H1 (cell line): Measurements from ENCODE around the gene IFNGR1. TPM values are rescaled to one million over a fixed set of nuclear protein-coding genes. Genes with fewer than 3 reads are reported as not detected.

Experiments
- CTCF ChIA-PET: fragments of 300-600 bp; sonication (Branson Sonifier 250); formaldehyde crosslinking; loops from one replicate; lab custom pipeline; 2021; ENCODE audit not compliant: partially characterized antibody; lab: Charles Lee
- POLR2A ChIA-PET: fragments of 300-600 bp; sonication (Branson Sonifier 250); formaldehyde crosslinking; loops from one replicate; lab custom pipeline; 2021; ENCODE audit warnings: inconsistent platforms; ENCODE audit not compliant: partially characterized antibody; lab: Charles Lee
- DNase-seq, 2 experiments: peaks; one replicate each; pipeline versions ENCODE4 v3.0.0 to v3.0.0-alpha.2; 2010 to 2022; ENCODE audit warnings: low spot score in 2 of 2, low read depth in 1 of 2, mixed read lengths in 1 of 2
- FAIRE-seq: peaks from 2 replicates; lab custom pipeline; 2011; peaks lifted over from hg19 to GRCh38; lab: Jason Lieb, UNC
- H2AFZ ChIP-seq: 2 replicates; pipeline ENCODE4 v1.8.1; 2012; ENCODE audit warnings: low read length, inconsistent platforms
- H2AK5ac ChIP-seq: 2 replicates; pipeline ENCODE4 v1.6.1; 2013; ENCODE audit warnings: low read depth, low read length
- H2BK120ac ChIP-seq: replicated peaks from 2 replicates; pipeline ENCODE3; 2013; ENCODE audit warnings: low read depth, low read length, inconsistent platforms
- H2BK12ac ChIP-seq: 2 replicates; pipeline ENCODE4 v1.6.1; 2013; ENCODE audit warnings: low read depth, low read length
- H2BK15ac ChIP-seq: 2 replicates; pipeline ENCODE4 v1.6.1; 2013; ENCODE audit warnings: low read length
- H2BK20ac ChIP-seq: 2 replicates; pipeline ENCODE4 v1.6.1; 2013; ENCODE audit warnings: low read length
- H2BK5ac ChIP-seq: 2 replicates; pipeline ENCODE4 v1.6.1; 2013; ENCODE audit warnings: low read depth, low read length
- H3K14ac ChIP-seq: 2 replicates; pipeline ENCODE4 v1.6.1; 2013; ENCODE audit warnings: inconsistent platforms; ENCODE audit not compliant: insufficient read length
- H3K18ac ChIP-seq: 2 replicates; pipeline ENCODE4 v1.6.1; 2013; ENCODE audit warnings: low read length; ENCODE audit errors: extremely low read depth
- H3K23ac ChIP-seq: 2 replicates; pipeline ENCODE4 v1.6.1; 2013; ENCODE audit warnings: inconsistent platforms; ENCODE audit not compliant: insufficient read length
- H3K23me2 ChIP-seq: 2 replicates; pipeline ENCODE4 v1.6.1; 2013; ENCODE audit warnings: low read depth, low read length
- H3K27ac ChIP-seq: 2 replicates; pipeline ENCODE4 v1.6.1; 2011; ENCODE audit warnings: low read depth, low read length, inconsistent platforms
- H3K27me3 ChIP-seq, 4 experiments: replicated peaks in 1 of 4; 1 replicate in 1 of 4; 2 replicates in 3 of 4; pipeline versions ENCODE4 v1.6.1 to v1.8.1; 2011 to 2013; ENCODE audit warnings: low read length in 3 of 4, mild to moderate bottlenecking in 3 of 4, inconsistent platforms in 2 of 4, mixed read lengths in 2 of 4, moderate library complexity in 1 of 4; ENCODE audit not compliant: control insufficient read depth in 3 of 4, insufficient read depth in 3 of 4; ENCODE audit errors: extremely low read depth in 1 of 4
- H3K36me3 ChIP-seq, 4 experiments: 2 replicates each; pipeline versions ENCODE4 v1.6.1 to v1.8.1; 2011 to 2013; ENCODE audit warnings: mild to moderate bottlenecking in 4 of 4, low read length in 3 of 4, moderate library complexity in 2 of 4, control low read depth in 1 of 4, inconsistent platforms in 1 of 4; ENCODE audit not compliant: insufficient read depth in 4 of 4, control insufficient read depth in 2 of 4
- H3K4ac ChIP-seq: replicated peaks from 2 replicates; pipeline ENCODE3; 2013; ENCODE audit warnings: low read length, low read depth, mixed read lengths, inconsistent platforms; ENCODE audit not compliant: insufficient read length
- H3K4me1 ChIP-seq, 4 experiments: replicated peaks in 1 of 4; 1 replicate in 1 of 4; 2 replicates in 3 of 4; pipeline versions ENCODE4 v1.6.1 to v1.8.1; 2011 to 2013; ENCODE audit warnings: low read length in 3 of 4, inconsistent platforms in 2 of 4, mixed read lengths in 1 of 4; ENCODE audit not compliant: insufficient read depth in 4 of 4, control insufficient read depth in 3 of 4
- H3K4me2 ChIP-seq, 2 experiments: 2 replicates each; pipeline versions ENCODE4 v1.6.1 to v1.8.1; 2011 to 2013; ENCODE audit warnings: low read depth in 2 of 2, low read length in 2 of 2, control low read depth in 1 of 2, inconsistent platforms in 1 of 2, mild to moderate bottlenecking in 1 of 2; ENCODE audit not compliant: insufficient read depth in 1 of 2
- H3K4me3 ChIP-seq, 4 experiments: fragments of 200-600, 300-600 bp in 1 of 4; sonication (generic), shearing (Covaris generic), sonication (Bioruptor Twin) in 1 of 4; 2 replicates each; pipeline versions ENCODE4 v1.5.1 to v1.8.1; 2011 to 2016; ENCODE audit warnings: low read length in 4 of 4, low read depth in 3 of 4, control low read depth in 2 of 4, inconsistent platforms in 2 of 4, mild to moderate bottlenecking in 2 of 4, mixed read lengths in 1 of 4, moderate library complexity in 1 of 4; ENCODE audit not compliant: insufficient read depth in 2 of 4; ENCODE audit errors: extremely low read depth in 1 of 4
- H3K56ac ChIP-seq: replicated peaks from 2 replicates; pipeline ENCODE3; 2013; ENCODE audit warnings: low read depth, mild to moderate bottlenecking, mixed read lengths, low read length, inconsistent platforms; ENCODE audit not compliant: insufficient read length
- H3K79me1 ChIP-seq: 2 replicates; pipeline ENCODE4 v1.6.1; 2013; ENCODE audit warnings: low read depth, low read length, control low read depth
- H3K79me2 ChIP-seq, 2 experiments: 2 replicates each; pipeline versions ENCODE4 v1.6.1 to v1.8.1; 2012 to 2013; ENCODE audit warnings: low read length in 2 of 2, mild to moderate bottlenecking in 2 of 2, inconsistent platforms in 1 of 2; ENCODE audit not compliant: insufficient read depth in 2 of 2, control insufficient read depth in 1 of 2
- H3K9ac ChIP-seq, 4 experiments: replicated peaks in 1 of 4; 1 replicate in 1 of 4; 2 replicates in 3 of 4; pipeline versions ENCODE4 v1.6.1 to v1.8.1; 2011 to 2013; ENCODE audit warnings: low read depth in 3 of 4, low read length in 3 of 4, control low read depth in 2 of 4, mild to moderate bottlenecking in 2 of 4, moderate library complexity in 2 of 4, inconsistent platforms in 1 of 4; ENCODE audit errors: extremely low read depth in 1 of 4
- H3K9me3 ChIP-seq, 2 experiments: 2 replicates each; pipeline versions ENCODE4 v1.6.1 to v1.8.1; 2012 to 2013; ENCODE audit warnings: mild to moderate bottlenecking in 2 of 2, moderate library complexity in 2 of 2, control low read depth in 1 of 2, inconsistent platforms in 1 of 2, low read depth in 1 of 2, low read length in 1 of 2, mixed read lengths in 1 of 2; ENCODE audit not compliant: insufficient read depth in 2 of 2
- H4K20me1 ChIP-seq, 2 experiments: replicated peaks in 1 of 2; 2 replicates each; pipeline versions ENCODE3 to v1.8.1; 2011 to 2013; ENCODE audit warnings: inconsistent platforms in 2 of 2, low read length in 2 of 2, mild to moderate bottlenecking in 1 of 2; ENCODE audit not compliant: insufficient read depth in 2 of 2, control insufficient read depth in 1 of 2
- H4K5ac ChIP-seq: 2 replicates; pipeline ENCODE4 v1.6.1; 2013; ENCODE audit warnings: low read length, low read depth, mixed read lengths, inconsistent platforms; ENCODE audit not compliant: insufficient read length
- H4K8ac ChIP-seq: 2 replicates; pipeline ENCODE4 v1.8.0; 2013; ENCODE audit warnings: mild to moderate bottlenecking, moderate library complexity, low read length, inconsistent platforms; ENCODE audit not compliant: insufficient read depth; ENCODE audit errors: extremely low read depth
- H4K91ac ChIP-seq: replicated peaks from 2 replicates; pipeline ENCODE3; 2013; ENCODE audit warnings: low read length, mixed read lengths, inconsistent platforms; ENCODE audit not compliant: insufficient read length
- ASH2L ChIP-seq: fragments of 200-600, 300-600 bp; sonication (generic); IDR thresholded peaks from one replicate; pipeline ENCODE4 v1.7.1; 2017; ENCODE audit warnings: low read length
- BCL11A ChIP-seq, 2 experiments: IDR thresholded peaks; one replicate each; pipeline ENCODE4 v1.6.1; 2011; ENCODE audit warnings: low read depth in 2 of 2, low read length in 2 of 2, mild to moderate bottlenecking in 2 of 2
- E2F6 ChIP-seq: IDR thresholded peaks from 2 replicates; pipeline ENCODE4 v1.6.1; 2012; ENCODE audit warnings: inconsistent platforms
- EGR1 ChIP-seq: IDR thresholded peaks from 2 replicates; pipeline ENCODE4 v1.6.1; 2011; ENCODE audit warnings: low read depth, low read length, borderline replicate concordance
- GABPA ChIP-seq: IDR thresholded peaks from 2 replicates; pipeline ENCODE4 v1.6.1; 2011; ENCODE audit warnings: mild to moderate bottlenecking, low read length, moderate library complexity, borderline replicate concordance; ENCODE audit not compliant: insufficient read depth
- MAFK ChIP-seq: IDR thresholded peaks from 2 replicates; pipeline ENCODE4 v1.6.1; 2012; ENCODE audit warnings: low read depth, mild to moderate bottlenecking, improper control_type of control experiment, low read length
- NANOG ChIP-seq: IDR thresholded peaks from 2 replicates; pipeline ENCODE4 v1.6.1; 2011; ENCODE audit warnings: low read length, low read depth, mild to moderate bottlenecking, inconsistent platforms; ENCODE audit not compliant: insufficient read depth, poor library complexity, severe bottlenecking
- RXRA ChIP-seq: IDR thresholded peaks from 2 replicates; pipeline ENCODE4 v1.6.1; 2011; ENCODE audit warnings: low read depth, mild to moderate bottlenecking, low read length, moderate library complexity; ENCODE audit not compliant: insufficient read depth
- SIRT6 ChIP-seq: IDR thresholded peaks from one replicate; pipeline ENCODE4 v1.7.1; 2012; ENCODE audit warnings: low read length, inconsistent platforms
- SIX5 ChIP-seq: IDR thresholded peaks from 2 replicates; pipeline ENCODE4 v1.6.1; 2011; ENCODE audit warnings: mild to moderate bottlenecking, low read depth, low read length
- SP2 ChIP-seq: IDR thresholded peaks from 2 replicates; pipeline ENCODE4 v1.6.1; 2012; ENCODE audit warnings: mild to moderate bottlenecking, low read length, inconsistent platforms
- TAF1 ChIP-seq: IDR thresholded peaks from 2 replicates; pipeline ENCODE4 v1.6.1; 2011; ENCODE audit warnings: mild to moderate bottlenecking, low read depth, low read length
- TAF7 ChIP-seq: optimal IDR thresholded peaks from 2 replicates; pipeline ENCODE3; 2011; ENCODE audit warnings: low read depth, mild to moderate bottlenecking, inconsistent platforms, low read length, moderate library complexity, borderline replicate concordance
- TCF12 ChIP-seq: IDR thresholded peaks from 2 replicates; pipeline ENCODE4 v1.6.1; 2011; ENCODE audit warnings: low read depth, mild to moderate bottlenecking, low read length
- YY1 ChIP-seq: IDR thresholded peaks from 2 replicates; pipeline ENCODE4 v1.6.1; 2011; ENCODE audit warnings: low read depth, mild to moderate bottlenecking, low read length
- WGBS, 2 experiments: shearing (Covaris generic) in 1 of 2; methylation state at CpG; one replicate each; pipeline versions ENCODE4 v1.1.6 to v1.1.7; 2013 to 2015; ENCODE audit warnings: low lambda C conversion rate in 2 of 2, mixed read lengths in 2 of 2, inconsistent platforms in 1 of 2, low coverage in 1 of 2, missing lambda C conversion rate in 1 of 2; ENCODE audit not compliant: insufficient replicate concordance in 2 of 2, insufficient coverage in 1 of 2, insufficient read length in 1 of 2; ENCODE audit errors: extremely low coverage in 1 of 2, missing lambda C conversion rate in 1 of 2; 5-methylcytosine and 5-hydroxymethylcytosine counted together
- polyA plus RNA-seq, 7 experiments: library from polyadenylated mRNA; depleted of rRNA in 3 of 7; stranded (reverse) in 5 of 7; unstranded in 2 of 7; fragments of >200 nt in 5 of 7; fragments of 200-250 nt in 2 of 7; gene quantifications; 1 replicate in 5 of 7; 2 replicates in 1 of 7; 4 replicates in 1 of 7; pipeline versions ENCODE4 v1.2.1 to v1.2.3, GENCODE V29; 2011 to 2013; ENCODE audit warnings: missing spikeins in 2 of 7, mixed read lengths in 2 of 7
- total RNA-seq: library from RNA; stranded (reverse); fragmentation: NEBNext Ultra II Directional; extraction: Animal tissue kit (Norgen Biotek cat#: 25700); gene quantifications from 2 replicates; pipeline ENCODE4 v1.2.1, GENCODE V29; 2021

Gene IFNGR1
- total and polyA plus RNA-seq, 2 of the 8 experiments (the other 6 are each of a cell fraction or from before 2014, with no cell fraction given), result 9.7 to 20.9 TPM

GRCh38 chr6:137173501-137173900 is 45.7 kb downstream of the IFNGR1 start, which contains the start of gene IL22RA2:
Gene IL22RA2 (minus strand): TSS chr6:137173644. CDS start chr6:137161749, 11,895 bp downstream.
- no peak within 1 kb of the TSS for H4K91ac ChIP-seq
- POLR2A ChIA-PET, result no interaction called here
- no peaks in the 10 kb centered on the region for H3K79me1 ChIP-seq
- no peaks in the 10 kb centered on the region for H4K20me1 ChIP-seq
- H3K56ac ChIP-seq, result no peak within 1 kb of the TSS
- H2BK5ac ChIP-seq, result no peak within 1 kb of the TSS
- no peak within 1 kb of the TSS for H3K4me3 ChIP-seq
- H2AK5ac ChIP-seq, result no peak within 1 kb of the TSS
- H2BK15ac ChIP-seq, result no peak within 1 kb of the TSS
- H3K27ac ChIP-seq, result no peak within 1 kb of the TSS
- H2AFZ ChIP-seq, result 0 out of 2 replicates have a peak within 1 kb of the TSS, but pooled peaks have one; percentile 11
- H3K36me3 ChIP-seq, result no peaks in the 10 kb centered on the region; a peak in 1 of 8 replicates
- H2BK12ac ChIP-seq, result no peak within 1 kb of the TSS
- no peak for DNase-seq
- no peak within 1 kb of the TSS for H3K18ac ChIP-seq
- H3K14ac ChIP-seq, result no peak within 1 kb of the TSS
- no peaks in the 10 kb centered on the region for H3K23me2 ChIP-seq
- H3K9ac ChIP-seq, result no peak within 1 kb of the TSS
- H2BK20ac ChIP-seq, result no peak within 1 kb of the TSS
- H3K9me3 ChIP-seq, result peaks cover 10 to 17% of the 10 kb centered on the region in 2 experiments
- FAIRE-seq, result no peak
- no peaks in the 10 kb centered on the region for H3K79me2 ChIP-seq
- H3K23ac ChIP-seq, result no peak within 1 kb of the TSS
- WGBS, 2 experiments, result 96% methylated on average over 4 of the region's 4 CpGs; no CpG with 5 or more reads in 1 of the 2 experiments
- H3K4ac ChIP-seq, result no peak within 1 kb of the TSS
- no peaks in the 10 kb centered on the region for H3K27me3 ChIP-seq
- no peak within 1 kb of the TSS for H2BK120ac ChIP-seq
- H3K4me2 ChIP-seq, result no peak within 1 kb of the TSS
- CTCF ChIA-PET, result no interaction called here
- H3K4me1 ChIP-seq, result peaks cover 0 to 6% (median 3%) of the 10 kb centered on the region in 4 experiments; a peak in 3 of 7 replicates
- no peak within 1 kb of the TSS for H4K5ac ChIP-seq
- H4K8ac ChIP-seq, result no peak within 1 kb of the TSS; the same call in 1 of the 2 replicates
- TF ChIP-seq MAFK, result no peak
- no peak for TF ChIP-seq ASH2L
- no peak for TF ChIP-seq YY1
- no peak for TF ChIP-seq TCF12
- TF ChIP-seq TAF7, result no peak
- no peak for TF ChIP-seq BCL11A (IDR thresholded peaks at IDR 0.05; ENCODE audit: low read depth in 2 of 2, low read length in 2 of 2)
- TF ChIP-seq TAF1, result no peak
- no peak for TF ChIP-seq E2F6
- TF ChIP-seq SIRT6, result no peak
- no peak for TF ChIP-seq SIX5
- TF ChIP-seq GABPA, result no peak
- TF ChIP-seq NANOG, result no peak
- TF ChIP-seq RXRA, result no peak
- TF ChIP-seq EGR1, result no peak
- TF ChIP-seq SP2, result no peak
